HUES64 (cell line): ENCODE measurements around the gene PAQR4.

Experiments used
- H3K27ac ChIP-seq: 2 replicates; pipeline ENCODE4 v1.7.0; 2013; ENCODE audit warnings: low read depth, low read length, inconsistent platforms
- H3K27me3 ChIP-seq: 2 replicates; pipeline ENCODE4 v1.6.1; 2013; ENCODE audit warnings: mild to moderate bottlenecking, low read length; ENCODE audit not compliant: insufficient read depth
- H3K36me3 ChIP-seq: 2 replicates; pipeline ENCODE4 v1.6.1; 2013; ENCODE audit warnings: mild to moderate bottlenecking, low read length; ENCODE audit not compliant: insufficient read depth
- H3K4me1 ChIP-seq: 2 replicates; pipeline ENCODE4 v1.6.1; 2013; ENCODE audit warnings: mild to moderate bottlenecking, low read length, moderate library complexity; ENCODE audit not compliant: insufficient read depth
- H3K4me3 ChIP-seq: 2 replicates; pipeline ENCODE4 v1.5.1; 2013; ENCODE audit warnings: mild to moderate bottlenecking, low read length, moderate library complexity
- H3K9ac ChIP-seq: 2 replicates; pipeline ENCODE4 v1.6.1; 2013; ENCODE audit warnings: mild to moderate bottlenecking, low read depth, low read length
- H3K9me3 ChIP-seq: 2 replicates; pipeline ENCODE4 v1.6.1; 2013; ENCODE audit warnings: low read depth, low read length; ENCODE audit not compliant: insufficient read depth
- WGBS: fragments of 150-250, 120-280 bp; methylation state at CpG from one replicate; pipeline ENCODE4 v1.1.7; 2013; ENCODE audit warnings: missing lambda C conversion rate; 5-methylcytosine and 5-hydroxymethylcytosine counted together

The PAQR4 gene

DNA sequence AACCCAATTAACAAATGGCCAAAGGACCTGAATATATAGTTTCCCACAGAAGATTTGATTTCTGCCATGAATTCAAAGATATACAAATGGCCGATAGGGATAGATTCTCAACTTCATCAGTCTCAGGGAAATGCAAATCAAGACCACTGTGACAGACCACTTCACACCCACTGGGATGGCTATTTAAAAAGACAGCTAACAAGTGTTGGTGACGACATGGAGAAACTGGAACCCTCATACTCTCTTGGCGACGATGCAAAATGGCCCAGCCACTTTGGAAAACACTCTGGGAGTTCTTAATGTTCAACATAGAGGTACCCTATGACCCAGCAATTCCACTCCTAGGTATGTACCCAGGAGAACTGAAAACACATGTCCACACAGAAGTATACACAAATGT is 22.5 kb upstream of the PAQR4 start:
- H3K27me3 ChIP-seq: no peaks in the 10 kb centered on the region
- no peaks in the 10 kb centered on the region for H3K9me3 ChIP-seq
- no peak overlapping the region for H3K4me3 ChIP-seq
- H3K27ac ChIP-seq: no peak overlapping the region
- WGBS: 91% methylated on average over 4 of the region's 4 CpGs
- no peak overlapping the region for H3K9ac ChIP-seq
- no peaks in the 10 kb centered on the region for H3K4me1 ChIP-seq
- 0 out of 2 replicates have a peak, but pooled peaks cover 2% of the 10 kb centered on the region for H3K36me3 ChIP-seq

DNA sequence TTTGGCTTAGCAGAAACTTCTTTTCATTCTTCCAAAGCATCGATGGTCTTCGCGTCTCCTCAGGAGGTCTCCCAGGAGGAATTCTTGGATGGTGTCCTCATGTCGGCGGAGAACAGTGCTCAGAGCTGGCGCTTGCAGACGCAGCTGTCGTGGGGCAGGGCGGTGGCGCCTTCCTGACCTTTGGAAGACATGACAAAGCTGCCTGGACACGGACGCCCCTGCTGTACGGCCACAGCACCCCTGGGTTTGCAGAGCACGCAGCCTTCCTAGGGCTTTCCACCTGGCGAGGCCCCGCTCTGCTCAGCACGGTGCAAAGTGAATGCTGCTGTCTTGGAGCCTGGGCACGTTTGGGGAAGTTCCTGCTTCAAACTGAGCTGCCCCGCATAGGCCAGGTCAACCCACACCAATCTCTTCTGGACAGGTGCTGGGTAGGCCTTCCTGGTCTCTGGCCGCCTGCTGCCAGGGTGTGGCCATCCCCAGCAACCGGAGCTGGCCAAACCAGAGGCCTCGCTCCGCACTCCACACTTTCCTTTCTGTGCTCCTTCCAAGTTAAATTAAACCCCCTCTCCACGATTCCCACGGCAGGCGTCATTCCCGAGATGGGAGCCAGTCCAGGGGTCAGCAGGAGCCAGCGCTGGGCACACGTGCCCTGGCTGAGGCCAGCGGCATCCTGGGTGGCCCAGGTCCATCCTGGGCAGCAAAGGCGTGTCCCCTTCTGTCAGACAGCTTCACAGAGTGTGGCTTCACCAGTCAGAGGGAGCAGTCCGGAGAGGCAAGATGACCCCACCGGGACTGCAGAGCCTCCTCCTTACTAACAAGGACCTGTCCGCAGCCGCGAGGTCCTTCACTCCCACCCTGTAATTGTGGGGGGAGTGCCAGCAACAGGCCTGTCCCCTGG is 20.1 kb upstream of the PAQR4 start:
- 94% methylated on average over 36 of the region's 36 CpGs for WGBS
- no peaks in the 10 kb centered on the region for H3K36me3 ChIP-seq
- no peaks in the 10 kb centered on the region for H3K4me1 ChIP-seq
- H3K4me3 ChIP-seq: no peak overlapping the region
- no peak overlapping the region for H3K9ac ChIP-seq
- no peaks in the 10 kb centered on the region for H3K27me3 ChIP-seq
- no peak overlapping the region for H3K27ac ChIP-seq
- H3K9me3 ChIP-seq: no peaks in the 10 kb centered on the region

DNA sequence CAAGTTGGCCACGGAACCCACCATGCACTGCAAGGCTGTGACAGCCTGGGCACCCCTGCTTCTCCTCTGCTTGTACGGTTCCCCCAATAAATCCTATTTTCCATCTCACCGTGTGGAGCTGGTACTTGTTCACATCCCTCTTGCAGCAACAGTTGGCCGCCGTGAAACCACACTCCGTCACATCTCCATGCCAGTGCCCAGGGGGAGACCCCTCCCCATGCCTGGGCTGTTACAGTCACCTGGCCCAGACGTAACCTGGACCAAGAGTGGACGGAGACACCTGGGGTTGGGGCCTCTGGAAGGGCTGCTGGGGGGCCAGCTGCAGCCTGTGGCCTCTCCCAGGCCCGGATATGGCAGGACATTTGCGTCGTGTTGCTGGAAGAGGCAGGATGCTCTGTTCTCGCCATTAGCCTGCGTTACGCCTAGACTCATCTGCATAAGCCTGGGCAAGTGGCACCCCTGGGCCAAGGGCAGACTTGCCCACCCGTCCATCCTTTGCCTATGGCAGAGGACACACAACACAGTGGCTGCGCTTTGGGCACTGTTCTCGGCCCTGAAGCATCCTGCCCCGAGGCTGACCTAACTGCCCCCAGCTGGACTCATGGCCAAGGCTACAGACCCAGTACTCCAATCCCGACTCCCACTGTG is 19.3 kb upstream of the PAQR4 start:
- Histone ChIP-seq H3K36me3 (no peaks in the 10 kb centered on the region), H3K4me1 (0 out of 2 replicates have a peak, but pooled peaks cover under 1% of the 10 kb centered on the region), H3K9ac (no peak overlapping the region), H3K27ac (no peak overlapping the region), H3K27me3 (no peaks in the 10 kb centered on the region), H3K9me3 (no peaks in the 10 kb centered on the region), H3K4me3 (no peak overlapping the region)
- WGBS: 95% methylated on average over 19 of the region's 19 CpGs

DNA sequence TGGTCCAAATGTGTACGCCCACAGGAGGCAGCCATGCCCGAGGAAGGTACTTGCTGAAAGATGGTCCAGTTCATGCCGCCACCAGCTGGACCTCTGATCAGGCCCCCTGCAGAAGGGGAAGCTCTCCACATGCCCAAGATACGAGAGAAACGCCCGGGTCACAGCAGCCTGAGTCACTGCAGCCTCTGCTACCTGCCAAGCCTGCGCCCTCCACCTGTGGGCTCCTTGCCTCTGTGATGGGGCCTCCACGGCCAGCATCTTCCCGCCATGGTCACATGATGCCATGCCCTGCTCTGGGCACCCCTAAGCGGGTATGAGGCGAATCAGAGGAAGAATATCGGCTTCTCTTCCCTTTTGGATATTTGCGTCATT is 18.8 kb upstream of the PAQR4 start:
- no peak overlapping the region for H3K9ac ChIP-seq
- H3K9me3 ChIP-seq: no peaks in the 10 kb centered on the region
- H3K4me1 ChIP-seq: peaks cover 5% of the 10 kb centered on the region
- no peaks in the 10 kb centered on the region for H3K27me3 ChIP-seq
- H3K4me3 ChIP-seq: no peak overlapping the region
- no peak overlapping the region for H3K27ac ChIP-seq
- no peaks in the 10 kb centered on the region for H3K36me3 ChIP-seq
- WGBS: 96% methylated on average over 13 of the region's 13 CpGs

DNA sequence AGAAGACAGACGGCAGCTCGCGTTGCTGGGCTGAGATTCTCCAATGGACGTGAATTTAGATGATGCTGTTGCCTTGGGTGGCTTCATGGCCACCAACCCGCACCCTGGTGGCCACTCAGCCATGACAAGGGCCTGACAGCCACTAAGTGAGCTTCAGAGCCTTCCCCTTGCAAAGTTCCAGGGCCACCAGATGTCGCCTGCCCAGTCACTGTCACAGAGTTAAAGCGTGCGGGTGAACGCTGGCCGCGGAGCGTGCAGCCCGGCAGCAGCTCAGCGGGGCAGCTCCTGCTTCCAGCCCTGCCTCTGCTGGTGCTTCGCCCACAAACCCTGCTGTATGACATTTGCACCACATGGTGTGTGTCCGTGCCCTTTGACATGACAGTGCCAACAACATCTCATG is 18.4 kb upstream of the PAQR4 start:
- no peaks in the 10 kb centered on the region for H3K27me3 ChIP-seq
- no peak overlapping the region for H3K27ac ChIP-seq
- peaks cover 8% of the 10 kb centered on the region for H3K4me1 ChIP-seq
- no peaks in the 10 kb centered on the region for H3K9me3 ChIP-seq
- H3K9ac ChIP-seq: no peak overlapping the region
- WGBS: 90% methylated on average over 16 of the region's 16 CpGs
- H3K4me3 ChIP-seq: no peak overlapping the region
- no peaks in the 10 kb centered on the region for H3K36me3 ChIP-seq

DNA sequence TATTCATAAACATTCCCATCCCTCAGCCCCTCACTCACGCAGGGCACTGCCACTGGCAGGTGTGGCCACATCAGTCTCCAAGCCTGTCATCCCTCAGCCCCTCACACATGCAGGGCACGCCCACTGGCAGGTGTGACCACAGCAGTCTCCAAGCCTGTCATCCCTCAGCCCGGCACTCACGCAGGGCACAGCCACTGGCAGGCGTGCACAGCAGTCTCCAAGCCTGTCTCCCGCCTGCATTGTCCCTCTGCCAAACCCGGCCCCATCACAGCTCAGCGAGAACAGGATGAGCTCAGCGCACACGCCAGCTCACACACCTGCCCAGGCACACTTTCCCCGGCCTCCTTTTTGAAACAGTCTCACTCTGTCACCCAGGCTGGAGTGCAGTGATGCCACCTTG is 16.5 kb upstream of the PAQR4 start:
- Histone ChIP-seq H3K9me3 (no peaks in the 10 kb centered on the region), H3K4me3 (no peak overlapping the region), H3K9ac (no peak overlapping the region), H3K27ac (no peak overlapping the region), H3K4me1 (peaks cover 15% of the 10 kb centered on the region), H3K36me3 (no peaks in the 10 kb centered on the region), H3K27me3 (no peaks in the 10 kb centered on the region)
- 87% methylated on average over 11 of the region's 11 CpGs for WGBS

DNA sequence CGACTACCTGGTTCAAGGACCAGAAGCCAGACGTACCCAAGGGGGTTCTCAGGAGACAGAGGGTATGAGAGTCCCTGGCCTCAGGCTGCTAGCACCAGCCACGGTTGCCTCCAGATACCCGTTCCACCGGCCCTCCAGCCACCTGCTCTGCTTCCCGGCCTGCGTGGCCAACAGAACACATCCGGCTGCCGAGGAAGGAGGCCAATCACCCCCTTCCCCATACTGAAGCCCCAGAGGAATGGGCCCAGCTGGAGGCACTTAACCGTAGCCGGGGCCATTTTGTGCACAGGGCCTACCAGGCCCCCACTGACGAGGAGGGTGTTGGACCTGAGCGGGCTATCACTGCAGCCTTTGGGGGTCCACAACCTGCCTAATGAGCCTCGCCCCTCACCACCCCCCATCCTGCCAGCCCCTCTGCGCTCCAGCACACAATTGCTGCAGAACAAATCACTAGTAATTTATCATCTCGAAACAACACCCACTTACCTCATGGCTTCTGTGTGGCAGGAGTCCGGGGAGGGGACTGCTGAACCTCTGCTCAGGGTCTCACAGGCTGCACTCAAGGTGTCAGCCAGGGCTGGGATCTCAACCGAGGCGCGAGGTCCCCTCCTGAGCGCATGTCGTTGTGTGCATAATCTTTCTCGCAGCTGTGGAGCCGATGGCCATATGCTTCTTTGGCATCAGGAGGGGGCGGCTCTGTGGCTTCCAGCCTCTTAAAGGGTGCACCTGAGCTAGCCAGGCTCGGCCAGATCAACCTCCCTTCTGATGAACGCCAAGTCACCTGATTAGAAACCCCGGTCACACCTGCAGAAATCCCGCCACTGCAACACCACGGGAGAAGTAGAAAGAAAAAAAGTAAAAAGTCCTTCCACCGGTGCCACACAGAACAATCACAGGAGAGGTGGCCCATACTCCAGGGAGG is 15.2 kb upstream of the PAQR4 start:
- WGBS: 85% methylated on average over 31 of the region's 31 CpGs
- H3K9ac ChIP-seq: no peak overlapping the region
- no peak overlapping the region for H3K4me3 ChIP-seq
- peaks cover 15% of the 10 kb centered on the region for H3K4me1 ChIP-seq
- H3K27me3 ChIP-seq: no peaks in the 10 kb centered on the region
- no peaks in the 10 kb centered on the region for H3K36me3 ChIP-seq
- no peak overlapping the region for H3K27ac ChIP-seq
- no peaks in the 10 kb centered on the region for H3K9me3 ChIP-seq

DNA sequence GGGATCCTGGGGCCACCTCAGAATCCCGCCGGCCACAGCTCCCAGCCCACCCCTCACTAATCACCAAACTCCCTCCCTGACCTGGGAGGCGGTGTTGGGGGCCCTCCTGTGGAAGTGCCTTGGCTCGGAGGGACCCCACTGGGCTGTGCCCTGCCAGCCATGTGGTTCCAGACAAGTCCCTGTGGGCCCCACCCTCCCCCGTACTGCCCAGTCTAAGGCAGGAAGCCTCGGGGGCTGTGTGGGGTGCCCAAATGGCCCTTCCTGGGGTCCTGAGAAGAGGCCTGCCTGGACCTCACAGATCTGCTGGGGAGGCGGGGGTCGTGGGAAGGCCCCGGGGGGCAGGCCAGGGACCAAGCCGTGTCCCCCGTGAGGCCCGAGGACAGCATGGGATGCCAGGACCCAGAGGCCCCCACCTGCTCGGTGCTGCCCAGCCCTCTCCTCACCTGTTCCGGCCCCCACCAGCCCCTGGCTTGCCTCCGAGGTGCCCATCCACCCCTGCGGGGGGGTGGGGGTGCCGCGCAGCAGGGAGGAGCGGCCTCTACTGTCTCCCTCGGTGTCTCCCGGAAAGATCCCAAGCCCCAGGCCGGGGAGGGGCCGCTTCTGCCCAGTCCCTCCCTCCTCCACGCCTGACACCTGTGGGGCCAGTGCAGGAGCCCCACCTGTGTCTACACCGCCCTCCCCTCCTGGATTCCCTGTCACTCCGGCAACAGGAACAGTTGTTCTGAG is 14.3 kb upstream of the PAQR4 start:
- Histone ChIP-seq H3K9me3 (no peaks in the 10 kb centered on the region), H3K27me3 (no peaks in the 10 kb centered on the region), H3K9ac (no peak overlapping the region), H3K4me3 (no peak overlapping the region), H3K27ac (no peak overlapping the region), H3K36me3 (no peaks in the 10 kb centered on the region), H3K4me1 (peaks cover 15% of the 10 kb centered on the region)
- 89% methylated on average over 26 of the region's 26 CpGs for WGBS

DNA sequence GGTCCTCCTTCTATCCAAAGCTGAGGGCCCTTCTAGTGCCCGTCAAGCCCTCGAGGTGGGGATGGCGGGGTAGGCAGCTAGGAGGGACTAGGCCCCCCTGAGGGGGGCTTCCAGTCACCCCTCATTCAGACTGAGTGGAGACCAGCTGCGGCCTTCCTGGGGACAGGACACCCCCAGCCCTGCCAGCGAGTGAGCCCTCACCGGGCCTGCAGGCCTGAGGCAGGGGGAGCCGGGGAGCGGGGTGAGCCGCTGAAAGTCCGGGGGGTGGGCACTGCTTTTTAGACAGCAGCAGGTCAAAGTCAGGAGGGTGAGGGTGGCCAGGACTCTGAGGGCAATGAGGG is 13.7 kb upstream of the PAQR4 start:
- Histone ChIP-seq H3K27me3 (no peaks in the 10 kb centered on the region), H3K36me3 (no peaks in the 10 kb centered on the region), H3K27ac (no peak overlapping the region), H3K4me3 (no peak overlapping the region), H3K9me3 (no peaks in the 10 kb centered on the region), H3K9ac (no peak overlapping the region), H3K4me1 (peaks cover 15% of the 10 kb centered on the region)
- WGBS: 80% methylated on average over 10 of the region's 10 CpGs

DNA sequence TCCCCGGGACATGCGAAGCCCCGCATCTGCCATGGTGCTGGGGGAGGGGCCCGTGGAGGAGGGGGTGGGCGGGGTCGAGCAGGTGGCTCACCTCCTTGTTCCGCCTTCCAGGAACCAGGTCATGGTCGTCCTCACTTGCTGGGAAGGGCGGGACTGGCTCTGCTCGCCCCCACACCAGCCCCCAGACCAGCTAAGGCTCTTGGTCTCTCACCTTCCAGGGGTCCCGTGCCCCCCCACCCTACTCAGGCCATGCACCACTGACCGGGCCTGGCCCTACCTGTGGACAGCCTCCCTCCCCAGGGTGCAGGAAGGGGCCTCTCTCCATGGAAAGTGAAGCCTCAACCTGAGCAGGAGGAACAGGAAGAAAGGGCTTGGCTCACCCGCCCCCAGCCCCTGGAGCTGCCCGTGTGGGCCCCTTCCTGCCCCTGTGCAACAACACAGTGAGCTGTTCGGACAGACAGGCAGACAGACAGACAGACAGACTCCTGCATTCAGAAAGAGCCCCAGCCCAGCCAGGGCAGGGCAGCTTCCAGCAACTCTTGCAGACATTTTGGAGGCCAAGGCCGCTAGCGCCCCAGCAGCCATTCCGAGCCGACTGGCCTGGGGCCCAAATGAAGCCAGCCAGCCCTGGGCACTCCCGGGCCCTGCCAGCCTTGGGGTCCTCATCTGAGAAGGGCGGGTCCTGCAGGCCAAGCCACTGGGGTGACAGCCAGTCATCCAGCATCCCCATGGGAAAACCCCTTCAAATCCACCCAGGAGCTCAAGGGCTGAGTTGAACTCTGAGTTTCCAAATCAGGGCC is 13.2 kb upstream of the PAQR4 start:
- peaks cover 15% of the 10 kb centered on the region for H3K4me1 ChIP-seq
- 60% methylated on average over 21 of the region's 21 CpGs for WGBS

More for the DNA sequence above, 13.2 kb upstream of the PAQR4 start:
- Histone ChIP-seq H3K4me3 (no peak overlapping the region), H3K27ac (no peak overlapping the region), H3K9me3 (no peaks in the 10 kb centered on the region), H3K36me3 (no peaks in the 10 kb centered on the region), H3K27me3 (no peaks in the 10 kb centered on the region), H3K9ac (no peak overlapping the region)
